GM18867 (cell line): Measurements from ENCODE around the gene PHOSPHO1.
"Not testable (repeated sequence)": the region's sequence is repeated elsewhere in the genome, so short reads cannot be mapped to it uniquely, and the experiment has no call there.

Experiments used
- ATAC-seq: cut with Tn5 transposase; IDR thresholded peaks from one replicate; pipeline ENCODE4 v1.9.1; 2021; ENCODE audit warnings: mild to moderate bottlenecking, moderate library complexity; ENCODE audit not compliant: unreplicated experiment

The PHOSPHO1 gene

GRCh38 chr17:49230636-49231562 lies at the start of gene PHOSPHO1:
PHOSPHO1 (minus strand) TSS chr17:49230787; CDS start chr17:49226691, 4,096 bp downstream.
- ATAC-seq, result peak; percentile 90

GRCh38 chr17:49280061-49280460 lies 49.5 kb upstream of the PHOSPHO1 start:
- ATAC-seq, result no peak

DNA sequence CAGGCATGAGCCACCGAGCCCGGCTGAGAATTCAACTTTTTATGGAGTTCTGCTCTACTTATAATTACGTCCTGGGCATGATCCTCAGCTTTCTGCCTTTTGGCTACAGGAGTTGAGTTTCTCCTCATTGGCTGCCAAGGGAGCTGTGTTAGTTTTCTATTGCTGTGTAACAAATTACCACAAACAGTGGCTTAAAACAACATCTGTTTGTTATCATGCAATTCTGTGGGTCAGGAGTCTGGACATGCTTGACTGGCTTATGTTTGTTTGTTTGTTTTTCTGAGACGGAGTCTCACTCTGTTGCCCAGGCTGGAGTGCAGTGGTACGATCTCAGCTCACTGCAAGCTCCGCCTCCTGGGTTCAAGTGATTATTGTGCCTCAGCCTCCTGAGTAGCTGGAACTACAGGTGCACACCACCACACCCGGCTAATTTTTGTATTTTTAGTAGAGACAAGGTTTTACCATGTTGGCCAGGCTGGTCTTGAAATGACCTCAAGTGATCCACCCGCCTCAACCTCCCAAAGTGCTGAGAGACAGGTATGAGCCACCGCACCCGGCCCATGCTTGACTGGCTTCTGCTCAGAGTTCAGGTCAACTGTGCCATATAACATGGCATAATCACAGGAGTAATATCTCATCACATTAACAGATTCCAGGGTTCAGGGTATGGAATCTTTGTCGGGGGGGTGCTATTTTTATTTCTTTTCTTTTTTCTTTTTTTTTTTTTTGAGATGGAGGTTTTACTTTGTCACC lies 48.9 kb upstream of the PHOSPHO1 start:
- ATAC-seq, result not testable (repeated sequence)

DNA sequence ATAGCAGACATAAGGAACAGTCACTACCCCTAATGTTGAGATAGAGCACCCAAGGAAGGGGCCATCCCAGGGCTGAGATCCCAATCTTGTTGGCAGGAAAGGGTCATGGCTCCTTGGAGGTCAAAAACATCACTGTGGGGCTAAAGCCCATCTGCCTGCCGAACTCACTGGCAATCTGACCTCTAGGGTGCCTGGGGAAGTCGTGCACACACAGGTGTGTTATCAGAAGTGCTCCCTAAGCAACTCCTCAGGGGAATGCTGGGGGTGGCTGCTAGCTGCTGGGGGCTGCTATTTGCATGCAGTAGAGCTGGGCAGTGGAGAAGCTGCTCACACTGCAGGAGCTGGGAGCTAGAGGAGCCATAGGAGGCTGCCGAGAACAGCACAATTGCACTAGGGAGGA lies 47.5 kb upstream of the PHOSPHO1 start:
- ATAC-seq, result no peak

- ATAC-seq, result no peak
Measured at GRCh38 chr17:49277638-49278037, 47.1 kb upstream of the PHOSPHO1 start.

DNA sequence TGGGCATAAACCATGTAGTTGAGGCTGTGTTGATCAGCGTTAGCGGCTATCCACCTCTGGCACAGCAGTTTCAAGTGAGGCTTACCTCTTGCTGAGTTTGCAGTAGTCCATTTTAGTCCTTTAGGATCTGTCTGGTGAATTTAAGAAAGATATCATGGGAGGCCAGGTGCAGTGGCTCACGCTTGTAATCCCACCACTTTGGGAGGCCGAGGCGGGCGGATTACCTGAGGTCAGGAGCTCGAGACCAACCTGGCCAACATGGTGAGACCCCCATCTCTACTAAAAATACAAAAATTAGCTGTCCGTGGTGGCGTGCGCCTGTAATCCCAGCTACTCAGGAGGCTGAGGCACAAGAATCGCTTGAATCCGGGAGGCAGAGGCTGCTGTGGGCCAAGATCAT lies 45.4 kb upstream of the PHOSPHO1 start:
- not testable (repeated sequence) for ATAC-seq

DNA sequence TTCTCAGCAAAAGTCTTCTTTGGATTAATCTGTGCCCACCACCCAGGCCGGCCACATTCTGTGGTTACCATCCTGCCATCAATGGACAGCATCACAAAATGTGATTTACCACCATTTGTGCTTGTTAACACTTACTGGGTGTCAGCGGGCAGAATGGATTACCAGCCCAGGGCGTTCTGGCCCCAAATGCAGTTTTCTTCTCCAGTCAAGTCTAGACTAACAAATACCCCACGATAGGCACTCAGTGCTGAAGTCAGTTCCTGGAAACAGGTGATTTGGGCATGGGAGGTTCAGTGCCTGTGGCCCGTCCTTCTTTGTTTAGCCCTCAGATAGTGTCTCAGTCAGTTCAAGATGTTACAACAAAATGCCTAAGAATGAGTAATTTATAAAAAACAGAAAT lies 38.8 kb upstream of the PHOSPHO1 start:
- no peak for ATAC-seq

- no peak for ATAC-seq
Measured at GRCh38 chr17:49267912-49268311, 37.3 kb upstream of the PHOSPHO1 start.

DNA sequence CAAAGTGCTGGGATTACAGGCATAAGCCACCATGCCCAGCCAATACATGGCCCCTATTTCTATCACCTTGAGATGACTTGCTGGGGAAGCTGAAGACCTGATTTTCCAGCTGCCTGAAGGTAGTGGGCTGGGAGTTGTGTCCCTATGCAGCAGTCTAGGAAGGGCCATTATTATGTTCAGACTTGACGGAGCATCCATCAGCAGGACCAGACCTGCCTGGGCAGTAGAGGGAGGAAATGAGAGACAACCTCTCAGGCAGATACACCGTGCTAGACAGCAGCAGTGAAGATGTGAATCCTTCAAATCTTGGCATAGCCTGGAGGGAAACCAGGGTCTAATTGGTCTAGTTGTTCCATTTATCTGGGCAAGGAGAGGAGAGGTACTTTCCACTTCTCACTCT lies 35.6 kb upstream of the PHOSPHO1 start:
- no peak for ATAC-seq

GRCh38 chr17:49261540-49261939 lies 31.0 kb upstream of the PHOSPHO1 start:
- ATAC-seq, result not testable (repeated sequence)

DNA sequence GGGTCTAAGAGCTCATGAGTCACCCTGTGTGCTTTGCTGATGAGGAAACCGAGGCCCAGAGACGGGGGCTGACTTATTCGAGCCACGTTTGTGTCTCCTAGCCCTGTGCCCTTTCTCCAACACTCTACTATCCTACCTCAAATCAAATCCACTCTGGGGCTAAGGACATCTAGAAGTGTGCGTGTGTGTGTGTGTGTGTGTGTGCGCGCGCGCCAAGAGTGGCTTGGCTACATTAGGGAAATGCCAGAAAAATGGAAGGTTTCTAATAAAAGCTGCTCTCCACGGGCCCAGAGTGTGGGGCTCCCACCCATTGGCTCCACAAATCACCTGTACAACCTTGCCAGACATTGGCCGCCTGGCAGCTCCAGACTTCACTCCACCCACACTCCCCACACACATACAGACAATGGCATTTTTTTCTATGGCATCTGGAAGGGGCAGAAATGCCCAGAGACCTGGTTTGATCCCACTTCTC lies 30.3 kb upstream of the PHOSPHO1 start:
- ATAC-seq, result no peak

DNA sequence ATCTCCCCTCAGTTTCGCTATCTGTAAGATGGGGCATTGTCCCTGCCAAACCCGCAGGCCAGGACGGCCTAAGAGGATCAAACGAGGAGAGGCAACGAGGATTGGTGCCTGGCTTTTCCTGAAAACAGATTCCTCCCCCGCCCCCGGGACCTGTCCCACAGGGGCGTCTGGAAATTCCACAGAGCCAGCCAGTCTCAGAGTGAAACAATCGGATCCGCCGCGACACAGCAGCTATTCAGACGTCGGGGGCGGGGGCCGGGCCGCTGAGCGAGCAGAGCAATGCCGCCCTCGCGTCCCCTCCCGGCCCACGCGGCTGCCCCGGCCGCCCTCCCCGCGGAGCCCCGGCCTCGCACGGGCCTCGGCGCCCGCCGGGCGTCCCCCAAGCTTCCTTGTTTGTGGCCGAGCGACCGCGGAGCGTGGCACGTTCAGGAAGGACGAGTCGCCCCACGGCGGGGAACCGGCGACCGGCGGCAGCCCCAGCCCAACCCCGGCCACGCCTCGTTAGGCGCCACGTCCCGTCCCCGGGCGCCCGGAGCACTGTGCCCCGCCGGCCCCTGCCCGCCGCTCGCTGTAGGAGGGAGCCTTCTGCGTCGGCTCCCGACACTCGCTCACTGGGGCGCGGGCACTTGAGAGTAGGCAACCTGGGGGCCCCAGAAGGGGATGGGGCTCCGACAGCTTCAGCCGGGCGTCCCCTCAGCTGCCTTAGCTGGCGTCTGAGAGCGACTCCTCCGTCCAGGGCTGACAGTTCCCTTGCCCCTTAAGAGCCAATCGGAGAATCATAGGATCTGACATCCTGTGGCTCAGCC lies 29.6 kb upstream of the PHOSPHO1 start:
- ATAC-seq, result peak; percentile 51

DNA sequence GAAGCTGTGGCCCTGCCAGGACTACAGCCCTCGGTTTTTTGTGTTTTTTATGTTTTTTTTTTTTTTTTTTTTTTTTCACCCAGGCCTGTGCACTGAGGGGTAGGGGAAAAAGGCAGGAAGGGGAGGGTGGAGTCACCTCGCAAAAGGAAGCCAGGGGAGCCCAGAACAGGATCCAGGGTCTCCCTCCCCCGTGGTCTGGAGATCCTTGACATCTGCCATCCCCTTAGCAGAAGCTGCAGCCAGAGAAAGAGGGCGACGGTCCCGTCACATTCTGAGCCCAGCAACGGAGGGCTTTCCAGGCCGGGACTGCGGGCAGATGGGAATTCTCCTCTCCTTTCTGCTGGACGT lies 29.1 kb upstream of the PHOSPHO1 start:
- ATAC-seq, result no peak

DNA sequence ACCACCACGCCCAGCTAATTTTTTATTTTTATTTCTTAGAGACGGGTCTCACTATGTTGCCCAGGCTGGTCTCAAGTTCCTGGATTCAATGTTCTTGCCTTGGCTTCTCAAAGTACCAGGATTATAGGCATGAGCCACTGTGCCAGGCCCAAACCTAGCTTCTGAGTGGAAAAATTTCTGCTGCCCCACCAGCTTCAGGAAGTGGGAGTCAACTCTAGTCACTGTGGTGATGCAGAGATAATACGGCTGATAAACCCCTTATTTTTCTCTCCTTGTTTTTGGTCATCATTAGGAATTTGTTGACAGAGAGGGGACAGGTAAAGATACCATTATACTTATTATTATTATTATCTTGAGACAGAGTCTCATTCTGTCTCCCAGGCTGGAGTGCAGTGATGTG lies 27.8 kb upstream of the PHOSPHO1 start:
- ATAC-seq, result no peak

DNA sequence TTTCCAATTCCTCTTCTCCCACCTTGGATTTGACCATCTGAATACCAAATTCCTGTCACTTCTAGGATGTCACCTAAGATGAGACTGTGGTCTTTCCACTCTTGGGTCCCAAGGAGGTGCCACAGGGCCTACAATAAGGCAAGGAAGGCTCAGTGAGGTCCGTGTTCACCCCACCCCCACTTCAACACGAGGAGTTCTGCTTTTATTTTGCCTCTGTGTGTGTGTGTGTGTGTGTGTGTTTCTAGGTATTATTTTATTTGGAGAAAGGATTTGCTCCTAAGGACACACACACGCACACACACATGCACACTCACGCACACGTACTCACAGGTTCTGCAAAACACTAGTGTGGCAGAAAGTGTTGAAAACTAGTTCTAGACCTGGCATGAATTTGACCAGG lies 24.5 kb upstream of the PHOSPHO1 start:
- no peak for ATAC-seq

DNA sequence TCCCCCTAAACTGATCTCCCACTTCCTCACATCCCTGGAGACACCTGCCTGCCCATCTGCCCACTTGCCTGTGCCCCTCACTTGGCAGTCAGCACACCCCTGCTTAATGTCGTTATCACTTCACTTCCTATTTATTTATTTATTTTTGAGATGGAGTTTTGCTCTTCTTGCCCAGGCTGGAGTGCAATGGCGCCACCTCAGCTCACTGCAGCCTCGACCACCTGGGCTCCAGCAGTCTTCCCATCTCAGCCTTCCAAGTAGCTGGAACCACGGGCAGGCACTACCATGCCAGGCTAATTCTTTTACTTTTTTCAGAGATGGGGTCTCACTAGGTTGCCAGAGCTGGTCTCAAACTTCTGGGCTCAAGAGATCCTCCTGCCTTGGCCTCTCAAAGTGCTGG lies 23.5 kb upstream of the PHOSPHO1 start:
- ATAC-seq, result no peak

GRCh38 chr17:49252148-49252695 lies 21.6 kb upstream of the PHOSPHO1 start:
- ATAC-seq, result no peak

- no peak for ATAC-seq
Measured at GRCh38 chr17:49249890-49250522, 19.4 kb upstream of the PHOSPHO1 start.

GRCh38 chr17:49249292-49249794 lies 18.8 kb upstream of the PHOSPHO1 start:
- ATAC-seq, result no peak

DNA sequence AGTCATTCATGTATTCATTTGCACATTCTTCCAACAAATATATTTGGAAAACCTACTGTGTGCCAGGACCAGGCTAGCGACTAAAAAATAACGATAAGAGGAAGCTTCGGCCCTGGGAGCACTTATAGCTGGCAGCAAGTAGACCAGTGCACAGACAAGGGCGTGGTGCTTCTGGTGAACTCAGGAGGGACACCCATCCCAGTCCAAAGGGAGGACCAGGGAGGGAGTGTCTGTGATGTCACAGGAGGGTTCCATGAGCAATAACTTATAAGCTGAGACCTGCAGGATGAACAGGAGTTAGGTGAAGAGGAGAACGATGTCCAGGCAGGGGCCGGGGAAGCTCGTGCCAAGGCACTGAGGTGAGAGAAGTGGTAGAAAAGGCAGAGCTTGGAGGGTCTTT lies 17.4 kb upstream of the PHOSPHO1 start:
- no peak for ATAC-seq
